Measurements from ENCODE around the gene TNFRSF6B.

TNFRSF6B gene

GRCh38 chr20:63686094-63686491 lies 10.4 kb upstream of the TNFRSF6B start:
- no peak for DNase-seq (ENCODE audit: low read depth)

DNA sequence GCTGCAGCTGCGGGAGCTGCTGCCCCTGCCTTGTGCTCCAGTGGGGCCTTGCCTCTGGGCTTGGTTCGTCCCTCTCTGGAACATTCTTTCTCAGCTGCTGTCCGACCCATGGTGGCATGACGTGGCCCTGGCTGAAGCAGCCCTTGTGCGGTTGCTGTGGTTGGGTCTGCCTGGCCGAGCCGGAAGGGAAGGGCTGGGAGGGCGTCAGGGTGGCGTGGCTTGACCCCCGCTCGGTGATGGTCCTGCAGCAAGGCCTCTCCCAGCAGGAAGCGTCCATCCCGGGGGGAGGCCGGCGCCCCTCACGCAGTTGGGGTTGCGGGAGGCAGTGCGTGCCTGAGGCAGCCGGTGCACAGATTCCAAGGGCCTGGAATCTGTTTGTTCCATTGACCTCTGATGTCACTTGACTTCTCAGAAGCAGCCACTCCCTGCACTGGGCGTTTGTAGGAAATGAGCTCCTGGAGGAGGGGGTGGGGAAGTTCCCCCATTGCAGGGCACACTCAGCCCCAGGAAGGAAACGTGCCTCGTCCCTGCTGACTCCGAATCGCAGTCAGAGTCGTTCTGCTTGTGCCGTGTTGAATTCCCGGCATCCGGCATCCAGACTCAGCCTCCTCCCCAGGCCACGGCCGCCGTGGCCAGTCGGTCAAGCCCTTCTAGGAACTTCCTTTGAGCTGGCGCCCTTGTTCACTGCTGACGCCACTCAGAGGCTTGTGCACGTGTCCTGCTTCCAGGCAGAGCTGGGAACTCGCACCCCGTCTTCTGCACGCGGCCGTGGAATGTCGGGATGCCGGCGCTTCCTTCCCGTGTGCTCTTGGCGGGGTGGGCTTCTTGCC lies 9.7 kb upstream of the TNFRSF6B start:
- DNase-seq (ENCODE audit: low read depth): no peak

GRCh38 chr20:63687419-63688178 lies 8.9 kb upstream of the TNFRSF6B start:
- DNase-seq (ENCODE audit: low read depth): no peak

DNA sequence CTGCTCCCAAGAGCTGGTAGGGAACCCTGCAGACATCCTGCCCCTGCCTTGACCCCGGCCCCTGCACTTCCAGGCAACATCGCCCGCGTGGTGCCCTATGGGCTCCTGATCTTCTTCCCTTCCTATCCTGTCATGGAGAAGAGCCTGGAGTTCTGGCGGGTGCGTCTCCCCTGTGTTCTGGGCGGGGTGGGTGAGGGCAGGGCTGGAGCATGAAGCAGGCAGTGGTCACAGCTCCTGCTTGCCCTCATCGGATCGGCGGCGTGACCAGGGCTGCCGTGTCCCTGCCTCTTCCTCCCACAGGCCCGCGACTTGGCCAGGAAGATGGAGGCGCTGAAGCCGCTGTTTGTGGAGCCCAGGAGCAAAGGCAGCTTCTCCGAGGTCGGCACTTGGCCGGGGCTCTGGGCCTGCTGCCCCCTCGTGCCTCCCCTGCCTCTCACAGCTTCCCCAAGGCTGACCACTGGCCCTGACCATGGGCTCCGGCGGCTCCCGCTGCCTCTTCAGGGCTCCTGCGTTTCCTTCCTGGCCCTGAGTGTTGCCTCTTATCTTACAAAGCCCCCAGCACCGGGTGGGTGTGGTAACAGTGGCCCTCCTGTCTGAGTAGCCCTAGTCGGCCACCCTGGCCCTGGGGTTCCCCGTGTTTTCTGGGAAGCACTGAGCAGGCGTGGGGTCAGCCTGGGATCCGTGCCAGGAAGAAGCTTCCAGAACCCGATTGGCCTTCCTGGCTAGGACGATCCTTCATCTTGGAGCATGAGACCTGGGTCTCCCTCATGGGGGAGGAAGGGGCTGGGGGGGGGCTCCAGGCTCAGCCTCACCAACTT lies 8.0 kb upstream of the TNFRSF6B start:
- DNase-seq (ENCODE audit: low read depth): no peak

GRCh38 chr20:63689046-63690002 lies 7.1 kb upstream of the TNFRSF6B start:
- DNase-seq (ENCODE audit: low read depth): no peak

DNA sequence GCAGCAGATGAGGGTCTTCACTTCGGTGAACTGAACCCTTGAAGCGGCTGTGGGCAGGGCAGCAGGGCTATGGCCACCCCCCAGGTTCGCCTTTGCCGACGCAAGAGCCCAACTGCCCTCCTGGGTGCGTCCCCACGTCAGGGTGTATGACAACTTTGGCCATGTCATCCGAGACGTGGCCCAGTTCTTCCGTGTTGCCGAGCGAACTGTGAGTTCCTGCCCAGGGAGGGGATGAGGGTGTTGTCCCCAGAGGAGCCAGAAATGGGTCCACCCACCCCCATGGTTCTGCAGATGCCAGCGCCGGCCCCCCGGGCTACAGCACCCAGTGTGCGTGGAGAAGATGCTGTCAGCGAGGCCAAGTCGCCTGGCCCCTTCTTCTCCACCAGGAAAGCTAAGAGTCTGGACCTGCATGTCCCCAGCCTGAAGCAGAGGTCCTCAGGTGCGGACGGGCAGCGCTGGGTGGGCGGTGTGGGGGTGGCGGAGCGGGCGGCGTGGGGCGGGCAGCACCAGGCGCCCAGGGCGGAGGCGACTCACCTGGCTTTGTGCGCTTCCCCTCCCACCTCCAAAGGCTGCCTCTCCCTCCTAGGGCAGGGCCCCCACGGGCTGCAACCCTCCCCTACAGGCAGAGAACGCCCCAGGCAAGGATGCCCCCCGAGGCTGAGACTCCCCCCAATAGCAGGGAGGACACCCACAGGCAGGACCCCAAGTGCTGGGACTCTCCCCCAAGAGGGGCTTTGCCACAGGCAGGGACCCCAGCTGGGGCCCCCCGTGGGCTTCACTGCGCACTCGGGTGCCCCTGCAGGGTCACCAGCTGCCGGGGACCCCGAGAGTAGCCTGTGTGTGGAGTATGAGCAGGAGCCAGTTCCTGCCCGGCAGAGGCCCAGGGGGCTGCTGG lies 6.2 kb upstream of the TNFRSF6B start:
- DNase-seq (ENCODE audit: low read depth): no peak

GRCh38 chr20:63690898-63691710 lies 5.3 kb upstream of the TNFRSF6B start:
- DNase-seq (ENCODE audit: low read depth): no peak

- no peak for DNase-seq (ENCODE audit: low read depth)
Measured at GRCh38 chr20:63691711-63692435, 4.6 kb upstream of the TNFRSF6B start.

DNA sequence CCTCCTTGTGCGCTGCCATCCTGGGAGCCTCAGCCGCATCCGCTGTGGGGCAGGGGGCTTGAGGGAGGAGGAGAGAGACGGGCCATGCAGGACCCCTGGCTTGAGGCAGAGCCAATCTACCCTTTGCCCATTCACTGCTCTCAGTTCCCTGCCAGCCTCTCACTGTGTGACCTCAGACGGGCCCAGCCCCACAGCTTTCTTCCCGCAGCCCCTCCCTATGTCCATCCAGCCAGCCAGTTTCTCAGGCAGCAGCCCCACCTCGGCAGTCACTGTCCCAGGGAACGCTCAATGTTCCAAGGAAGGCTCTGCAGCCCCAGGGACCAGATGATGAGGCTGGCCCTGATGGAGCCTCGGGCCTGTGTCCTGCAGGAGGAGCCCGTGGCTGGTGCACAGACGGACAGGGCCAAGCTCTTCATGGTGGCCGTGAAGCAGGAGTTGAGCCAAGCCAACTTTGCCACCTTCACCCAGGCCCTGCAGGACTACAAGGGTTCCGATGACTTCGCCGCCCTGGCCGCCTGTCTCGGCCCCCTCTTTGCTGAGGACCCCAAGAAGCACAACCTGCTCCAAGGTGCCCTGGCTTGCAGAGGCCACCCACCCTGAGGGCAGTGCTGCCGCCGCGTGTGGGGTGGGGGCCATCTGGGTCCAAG lies 3.9 kb upstream of the TNFRSF6B start:
- no peak for DNase-seq (ENCODE audit: low read depth)

- DNase-seq (ENCODE audit: low read depth): no peak
Measured at GRCh38 chr20:63693083-63693732, 3.2 kb upstream of the TNFRSF6B start.

GRCh38 chr20:63693733-63694583 lies 2.5 kb upstream of the TNFRSF6B start:
- DNase-seq (ENCODE audit: low read depth): no peak

- no peak for DNase-seq (ENCODE audit: low read depth)
Measured at GRCh38 chr20:63694584-63695423, 1.6 kb upstream of the TNFRSF6B start.

DNA sequence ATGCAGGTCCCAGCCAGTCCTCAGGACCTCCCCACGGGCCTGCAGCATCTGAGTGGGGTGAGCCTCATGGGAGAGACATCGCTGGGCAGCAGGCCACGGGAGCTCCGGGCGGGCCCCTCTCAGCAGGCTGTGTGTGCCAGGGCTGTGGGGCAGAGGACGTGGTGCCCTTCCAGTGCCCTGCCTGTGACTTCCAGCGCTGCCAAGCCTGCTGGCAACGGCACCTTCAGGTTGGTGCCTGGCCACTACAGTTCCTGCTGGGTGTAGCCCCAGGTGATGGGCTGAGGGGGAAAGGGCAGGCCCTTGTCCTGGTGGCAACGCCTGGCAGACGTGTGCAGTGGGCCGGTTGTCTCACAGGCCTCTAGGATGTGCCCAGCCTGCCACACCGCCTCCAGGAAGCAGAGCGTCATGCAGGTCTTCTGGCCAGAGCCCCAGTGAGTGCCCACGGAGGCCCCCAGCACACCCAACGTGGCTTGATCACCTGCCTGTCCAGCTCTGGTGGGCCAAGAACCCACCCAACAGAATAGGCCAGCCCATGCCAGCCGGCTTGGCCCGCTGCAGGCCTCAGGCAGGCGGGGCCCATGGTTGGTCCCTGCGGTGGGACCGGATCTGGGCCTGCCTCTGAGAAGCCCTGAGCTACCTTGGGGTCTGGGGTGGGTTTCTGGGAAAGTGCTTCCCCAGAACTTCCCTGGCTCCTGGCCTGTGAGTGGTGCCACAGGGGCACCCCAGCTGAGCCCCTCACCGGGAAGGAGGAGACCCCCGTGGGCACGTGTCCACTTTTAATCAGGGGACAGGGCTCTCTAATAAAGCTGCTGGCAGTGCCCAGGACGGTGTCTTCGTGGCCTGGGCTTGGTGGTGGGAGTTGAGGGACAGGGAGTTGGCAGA lies 787 bp upstream of the TNFRSF6B start:
- no peak for DNase-seq (ENCODE audit: low read depth)

DNA sequence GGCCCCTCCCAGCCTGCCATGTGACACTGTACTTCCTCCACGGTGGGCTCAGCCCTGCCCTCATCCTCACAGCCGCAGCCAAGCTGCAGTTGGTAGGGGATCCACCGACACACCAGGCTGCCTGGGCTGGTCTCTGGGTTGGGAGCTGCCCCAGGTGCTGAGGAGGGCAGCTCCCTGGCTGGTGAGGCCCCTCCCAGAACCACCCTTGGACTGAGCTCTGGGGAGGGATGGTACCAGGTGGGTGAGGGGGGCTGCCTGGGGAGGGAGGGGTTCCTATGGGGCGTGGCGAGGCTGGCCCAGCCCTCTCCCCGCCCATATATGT lies 185 bp upstream of the TNFRSF6B start:
- DNase-seq (ENCODE audit: low read depth): no peak

- DNase-seq (ENCODE audit: low read depth): no peak
Measured at GRCh38 chr20:63697357-63697867, 960 bp downstream of the TNFRSF6B start.
